HEK293T (cell line): Measurements from ENCODE around the gene CLDN22.

Source experiments
- BHLHE40 ChIP-seq: fragments of 450-650 bp; IDR thresholded peaks from 2 replicates; pipeline ENCODE4 v1.6.1; 2016; ENCODE audit warnings: mild to moderate bottlenecking, moderate library complexity, borderline replicate concordance
- FOXA1 ChIP-seq: fragments of 450-650 bp; IDR thresholded peaks from 2 replicates; pipeline ENCODE4 v1.6.1; 2016; ENCODE audit warnings: mild to moderate bottlenecking
- FOXK2 ChIP-seq: fragments of 450-650 bp; IDR thresholded peaks from 2 replicates; pipeline ENCODE4 v1.6.1; 2016; ENCODE audit warnings: mild to moderate bottlenecking
- FOXM1 ChIP-seq: fragments of 450-650 bp; IDR thresholded peaks from 2 replicates; pipeline ENCODE4 v1.6.1; 2017; ENCODE audit warnings: mild to moderate bottlenecking, borderline replicate concordance
- NFRKB ChIP-seq: fragments of 450-650 bp; IDR thresholded peaks from 2 replicates; pipeline ENCODE4 v1.6.1; 2016; ENCODE audit warnings: mild to moderate bottlenecking, moderate library complexity
- SP1 ChIP-seq: fragments of 450-650 bp; IDR thresholded peaks from 2 replicates; pipeline ENCODE4 v1.6.1; 2017
- TARDBP ChIP-seq: fragments of 450-650 bp; IDR thresholded peaks from 2 replicates; pipeline ENCODE4 v1.6.1; 2016

DNA sequence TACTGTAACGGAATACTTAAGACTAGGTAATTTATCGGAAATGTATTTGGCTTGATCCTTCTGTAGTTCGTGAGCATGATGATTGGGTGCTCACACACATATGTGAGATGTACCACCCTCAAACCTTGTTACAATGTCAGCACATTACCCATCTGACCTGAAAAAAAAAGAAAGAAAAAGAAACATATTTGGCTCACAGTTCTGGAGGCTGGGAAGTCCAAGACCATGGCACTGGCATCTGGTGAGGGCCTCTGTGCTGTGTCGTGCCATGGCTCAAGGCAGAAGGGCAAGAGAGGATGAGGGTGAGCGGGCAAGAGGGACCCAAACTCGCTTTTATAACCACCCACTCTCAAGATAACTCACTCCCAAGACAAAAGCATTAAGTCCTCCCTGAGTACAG is 9.2 kb upstream of the CLDN22 start:
- TF ChIP-seq TARDBP = no peak
- no peak for TF ChIP-seq BHLHE40
- no peak for TF ChIP-seq NFRKB
- no peak for TF ChIP-seq FOXM1
- TF ChIP-seq FOXK2 = no peak
- TF ChIP-seq FOXA1 = no peak
- no peak for TF ChIP-seq SP1
